Adrenal gland (tissue), 5 donors: ENCODE data around the gene RPSA.

Experiments
- CTCF ChIP-seq, 6 experiments: fragments of 450-650 bp in 4 of 6; fragments of 200-600 bp in 2 of 6; sonication (generic) in 1 of 6; IDR thresholded peaks; 1 replicate in 5 of 6; 2 replicates in 1 of 6; pipeline versions ENCODE4 v1.5.1 to v1.8.0; 2016 to 2021; ENCODE audit warnings: antibody characterized with exemption in 6 of 6, mild to moderate bottlenecking in 2 of 6, moderate library complexity in 1 of 6
- POLR2A ChIP-seq, 2 donors: fragments of 450-650 bp; IDR thresholded peaks; one replicate each; pipeline ENCODE4 v1.6.1; 2017; ENCODE audit warnings: antibody characterized with exemption in 2 of 2, mild to moderate bottlenecking in 2 of 2, moderate library complexity in 1 of 2
- donor health status: DM: no; HTN: no; CAD: no.

DNA sequence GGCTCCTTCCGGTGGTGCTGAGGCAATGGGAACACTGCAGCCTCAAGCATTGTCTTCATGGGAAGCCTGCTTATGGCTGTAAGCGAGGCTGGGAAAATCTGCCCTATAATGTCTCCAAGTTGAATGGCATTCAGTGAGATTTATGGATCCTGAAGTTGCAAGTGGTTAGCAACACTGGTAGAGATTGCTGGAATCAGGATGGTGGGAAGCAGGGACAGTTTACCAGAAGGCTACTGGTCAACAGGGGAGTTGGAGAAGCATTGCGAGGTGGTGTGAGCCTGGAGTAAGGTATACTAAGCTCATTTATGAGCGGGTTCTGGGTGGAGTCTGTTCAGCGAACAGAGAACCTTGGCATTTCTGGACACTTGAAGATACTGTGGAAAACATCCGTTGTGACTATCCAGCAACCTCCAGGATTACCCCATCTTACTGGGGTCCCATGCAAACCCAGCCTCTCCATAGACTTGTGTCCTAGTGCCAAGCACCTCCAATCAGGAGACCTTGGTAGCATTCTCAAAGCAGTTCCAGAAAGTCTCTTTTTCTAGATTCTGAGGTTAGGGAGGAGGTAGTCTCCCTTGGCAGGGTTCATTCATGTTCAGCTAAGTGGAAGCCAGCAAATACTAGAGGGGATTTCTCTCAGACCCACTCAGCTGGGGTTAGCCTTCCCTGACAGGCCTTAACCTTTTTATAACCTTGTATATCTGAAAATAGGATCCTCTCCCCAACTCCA lies 7.3 kb downstream of the RPSA start:
- TF ChIP-seq POLR2A (IDR thresholded peaks at IDR 0.05) (no peak), CTCF (IDR thresholded peaks at IDR 0.05) (no peak)
